CD4-positive, alpha-beta memory T cell (primary cell): Measurements from ENCODE around the gene FZD4. TPM values are rescaled to one million over a fixed set of nuclear protein-coding genes. Genes with fewer than 3 reads are reported as not detected.

ENCODE experiments used
- polyA plus RNA-seq, 2 donors: library from polyadenylated mRNA; unstranded; fragments of 300-500 nt; fragmentation: Illumina TruSeq; gene quantifications; one replicate each; pipeline ENCODE4 v1.2.3, GENCODE V29; 2021
- total RNA-seq, 2 experiments: library from RNA; stranded (reverse); gene quantifications; one replicate each; pipeline ENCODE4 v1.2.3, GENCODE V29; 2021

Gene FZD4
- total and polyA plus RNA-seq, 4 experiments from 2014 or later, result 0.03 to 0.06 TPM; not detected in 2

Other genes with a start within 250 kb of the FZD4 start
- not detected for gene PRSS23, start 154.9 kb downstream of the FZD4 start, total RNA-seq
- gene PRSS23, start 154.9 kb downstream of the FZD4 start, polyA plus RNA-seq, result under 1 TPM in 1 of 2 donors, not detected in 1; 0.08 TPM
- 10 to 100 TPM in 1 of 2 experiments, 1 to 10 TPM in 1; 9.1 to 11.2 TPM for gene TMEM135, start 82.5 kb upstream of the FZD4 start, total RNA-seq
- gene TMEM135, start 82.5 kb upstream of the FZD4 start, polyA plus RNA-seq, result 10 to 100 TPM in 1 of 2 donors, 1 to 10 TPM in 1; 6.6 to 12.4 TPM